ENCODE measurements around the gene AGO4. TPM values are rescaled to one million over a fixed set of nuclear protein-coding genes. Genes with fewer than 3 reads are reported as not detected.
A peak's percentile ranks its signal among the peaks of the same experiment; 100 is the strongest.
"Not testable (repeated sequence)": the region's sequence is repeated elsewhere in the genome, so short reads cannot be mapped to it uniquely, and the experiment has no call there.

The AGO4 gene
- total RNA-seq, 1 donor from 2014 or later: 14.4 TPM

GRCh38 chr1:35768350-35769187, 39.2 kb upstream of the AGO4 start:
- Mint-ChIP-seq H3K4me3 (peak overlapping the region; percentile 86), H3K4me1 (peaks cover 8% of the 10 kb centered on the region), H3K9me3 (no peaks in the 10 kb centered on the region), H3K36me3 (ENCODE audit: low read depth) (peaks cover 3% of the 10 kb centered on the region), H3K27me3 (no peaks in the 10 kb centered on the region), H3K27ac (peak overlapping the region; percentile 66)
- no peak for TF ChIP-seq CTCF (IDR thresholded peaks at IDR 0.05)
- ATAC-seq (ENCODE audit: low read depth) (no peak), DNase-seq (no peak)
- POLR2A ChIA-PET: interaction anchor here (0.7 to 1.9 kb wide), 14 partner anchors 15 to 575 kb away, joined by 3 to 9 read pairs (median 3); partner anchors contain the start of genes AGO3, KIAA0319L, NCDN and SFPQ
- intact Hi-C loops (cut with micrococcal nuclease): loop anchor here (1.0 kb wide), 2 partner anchors 115 to 127 kb away; partner anchors contain the start of genes AGO1 and PSMB2
- CTCF ChIA-PET: interaction anchor here (0.7 to 2.2 kb wide), 4 partner anchors 41 to 318 kb away, joined by 3 to 11 read pairs (median 4); no protein-coding TSS in a partner anchor

- peak; percentile 78 for DNase-seq
- H3K27me3 Mint-ChIP-seq: no peaks in the 10 kb centered on the region
- peaks cover 8% of the 10 kb centered on the region for H3K4me1 Mint-ChIP-seq
- intact Hi-C loops (cut with micrococcal nuclease): loop anchor here (1.0 kb wide), 2 partner anchors 114 to 128 kb away; partner anchors contain the start of genes AGO1 and PSMB2
- ChIA-PET POLR2A (interaction anchor here (0.5 to 1.9 kb wide), 17 partner anchors 13 to 576 kb away, joined by 3 to 9 read pairs (median 3); partner anchors contain the start of genes AGO3, C1orf216, KIAA0319L and NCDN), CTCF (interaction anchor here (0.7 to 2.2 kb wide), 4 partner anchors 28 to 205 kb away, joined by 3 to 11 read pairs (median 5); no protein-coding TSS in a partner anchor)
- ATAC-seq (ENCODE audit: low read depth): peak; percentile 79
- peaks cover 3% of the 10 kb centered on the region for H3K36me3 Mint-ChIP-seq (ENCODE audit: low read depth)
- peak overlapping the region; percentile 99 for H3K4me3 Mint-ChIP-seq
- no peaks in the 10 kb centered on the region for H3K9me3 Mint-ChIP-seq
- TF ChIP-seq CTCF (IDR thresholded peaks at IDR 0.05): no peak
- H3K27ac Mint-ChIP-seq: peak overlapping the region; percentile 66
Measured at GRCh38 chr1:35769188-35769758, 38.5 kb upstream of the AGO4 start.

GRCh38 chr1:35773711-35774110, 34.1 kb upstream of the AGO4 start:
- Mint-ChIP-seq H3K4me3 (no peak overlapping the region), H3K27me3 (no peaks in the 10 kb centered on the region), H3K9me3 (no peaks in the 10 kb centered on the region), H3K27ac (no peak overlapping the region), H3K4me1 (peaks cover 9% of the 10 kb centered on the region), H3K36me3 (ENCODE audit: low read depth) (peaks cover 3% of the 10 kb centered on the region)
- ChIA-PET CTCF (interaction anchor here (1.8 to 3.4 kb wide), 2 partner anchors 47 to 205 kb away, joined by 8 to 15 read pairs; no protein-coding TSS in a partner anchor), POLR2A (interaction anchor here (0.7 kb wide), 1 partner anchor 592 kb away, joined by 6 read pairs; no protein-coding TSS in a partner anchor)
- DNase-seq: no peak
- intact Hi-C loops (cut with micrococcal nuclease): loop anchor here (1.0 to 10.0 kb wide), 5 partner anchors 46 to 919 kb away; partner anchors contain the start of gene SMIM12
- no peak for ATAC-seq (ENCODE audit: low read depth)
- no peak for TF ChIP-seq CTCF (IDR thresholded peaks at IDR 0.05)

GRCh38 chr1:35776172-35776571, 31.6 kb upstream of the AGO4 start:
- DNase-seq; H3K36me3 Mint-ChIP-seq (ENCODE audit: low read depth); H3K4me1 Mint-ChIP-seq; POLR2A ChIA-PET; H3K27ac Mint-ChIP-seq; H3K9me3 Mint-ChIP-seq; H3K4me3 Mint-ChIP-seq; ATAC-seq (ENCODE audit: low read depth); H3K27me3 Mint-ChIP-seq: not testable (repeated sequence)
- CTCF ChIA-PET: interaction anchor here (1.0 to 3.4 kb wide), 3 partner anchors 207 to 325 kb away, joined by 3 to 15 read pairs (median 7); no protein-coding TSS in a partner anchor
- intact Hi-C loops (cut with micrococcal nuclease): loop anchor here (10.0 kb wide), 1 partner anchor 921 kb away; the partner anchor contains the start of gene SMIM12

GRCh38 chr1:35777109-35777508, 30.7 kb upstream of the AGO4 start:
- Mint-ChIP-seq H3K4me3 (no peak overlapping the region), H3K36me3 (ENCODE audit: low read depth) (no peaks in the 10 kb centered on the region), H3K9me3 (no peaks in the 10 kb centered on the region), H3K4me1 (peaks cover 4% of the 10 kb centered on the region), H3K27ac (no peak overlapping the region), H3K27me3 (no peaks in the 10 kb centered on the region)
- no peak for ATAC-seq (ENCODE audit: low read depth)
- TF ChIP-seq CTCF (IDR thresholded peaks at IDR 0.05): no peak
- DNase-seq: no peak
- POLR2A ChIA-PET: interaction anchor here (0.5 kb wide), 1 partner anchor 535 kb away, joined by 8 read pairs; no protein-coding TSS in a partner anchor
- intact Hi-C loops (cut with micrococcal nuclease): loop anchor here (10.0 kb wide), 1 partner anchor 922 kb away; the partner anchor contains the start of gene SMIM12
- CTCF ChIA-PET: interaction anchor here (1.0 to 1.2 kb wide), 2 partner anchors 213 to 326 kb away, joined by 3 to 7 read pairs; no protein-coding TSS in a partner anchor

Data from activated B cell treated with CpG ODN at 0.5 μM for 24 hours (primary cell).